Suprapubic skin (tissue), 3 donors: ENCODE data around the gene TBC1D2B.
"Not testable (repeated sequence)": the region's sequence is repeated elsewhere in the genome, so short reads cannot be mapped to it uniquely, and the experiment has no call there.

ENCODE experiments used
- POLR2A ChIP-seq, 2 donors: fragments of 450-650 bp; IDR thresholded peaks; one replicate each; pipeline ENCODE4 v1.6.1; 2017; ENCODE audit warnings: antibody characterized with exemption in 2 of 2, mild to moderate bottlenecking in 2 of 2, moderate library complexity in 2 of 2
- TF ChIP-seq, protein P1 (sequence below), 2 donors: fragments of 200-600 bp in 1 of 2; fragments of 450-650 bp in 1 of 2; sonication (generic) in 1 of 2; IDR thresholded peaks; one replicate each; pipeline ENCODE4 v1.5.1; 2016 to 2019; ENCODE audit warnings: antibody characterized with exemption in 2 of 2, mild to moderate bottlenecking in 1 of 2, moderate library complexity in 1 of 2

DNA sequence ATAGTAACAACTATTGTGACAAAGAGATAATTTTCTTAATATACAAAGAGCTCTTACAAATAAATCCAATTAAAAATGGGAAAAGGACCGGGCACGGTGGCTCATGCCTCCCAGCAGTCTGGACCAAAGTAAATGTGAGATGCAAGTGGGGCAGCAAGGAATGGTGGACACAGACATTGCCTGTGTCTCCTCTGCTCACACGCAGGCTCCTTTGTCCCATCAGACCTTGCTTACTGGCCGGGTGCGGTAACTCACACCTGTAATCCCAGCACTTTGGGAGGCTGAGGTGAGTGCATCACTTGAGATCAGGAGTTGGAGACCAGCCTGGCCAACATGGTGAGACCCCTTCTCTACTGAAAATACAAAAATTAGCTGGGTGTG is 110.3 kb downstream of the TBC1D2B start:
- TF ChIP-seq POLR2A (IDR thresholded peaks at IDR 0.05), result not testable (repeated sequence)
- TF ChIP-seq, protein P1, sequence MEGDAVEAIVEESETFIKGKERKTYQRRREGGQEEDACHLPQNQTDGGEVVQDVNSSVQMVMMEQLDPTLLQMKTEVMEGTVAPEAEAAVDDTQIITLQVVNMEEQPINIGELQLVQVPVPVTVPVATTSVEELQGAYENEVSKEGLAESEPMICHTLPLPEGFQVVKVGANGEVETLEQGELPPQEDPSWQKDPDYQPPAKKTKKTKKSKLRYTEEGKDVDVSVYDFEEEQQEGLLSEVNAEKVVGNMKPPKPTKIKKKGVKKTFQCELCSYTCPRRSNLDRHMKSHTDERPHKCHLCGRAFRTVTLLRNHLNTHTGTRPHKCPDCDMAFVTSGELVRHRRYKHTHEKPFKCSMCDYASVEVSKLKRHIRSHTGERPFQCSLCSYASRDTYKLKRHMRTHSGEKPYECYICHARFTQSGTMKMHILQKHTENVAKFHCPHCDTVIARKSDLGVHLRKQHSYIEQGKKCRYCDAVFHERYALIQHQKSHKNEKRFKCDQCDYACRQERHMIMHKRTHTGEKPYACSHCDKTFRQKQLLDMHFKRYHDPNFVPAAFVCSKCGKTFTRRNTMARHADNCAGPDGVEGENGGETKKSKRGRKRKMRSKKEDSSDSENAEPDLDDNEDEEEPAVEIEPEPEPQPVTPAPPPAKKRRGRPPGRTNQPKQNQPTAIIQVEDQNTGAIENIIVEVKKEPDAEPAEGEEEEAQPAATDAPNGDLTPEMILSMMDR (IDR thresholded peaks at IDR 0.05), result not testable (repeated sequence)
